RWPE2 (cell line): ENCODE results near the gene C9orf85.

Source experiments
- ATAC-seq: fragments of 200-7000 bp; cut with Tn5 transposase; 3 replicates; pipeline ENCODE4 v1.9.1; 2021; ENCODE audit warnings: low read depth
- DNase-seq: peaks from one replicate; pipeline ENCODE4 v3.0.0-alpha.2; 2020; ENCODE audit warnings: low spot score
- H3K27ac ChIP-seq: fragments of 450-650 bp; 2 replicates; pipeline ENCODE4 v1.5.1; 2017; ENCODE audit warnings: mild to moderate bottlenecking; ENCODE audit not compliant: poor library complexity, severe bottlenecking
- H3K27me3 ChIP-seq: fragments of 250-450 bp; sonication (Bioruptor Pico); 2 replicates; pipeline ENCODE4 v1.5.1; 2021; ENCODE audit warnings: mild to moderate bottlenecking, moderate library complexity; ENCODE audit not compliant: insufficient read depth, poor library complexity, severe bottlenecking
- H3K36me3 ChIP-seq: fragments of 250-450 bp; sonication (Bioruptor Pico); 2 replicates; pipeline ENCODE4 v1.5.1; 2020; ENCODE audit warnings: low read depth, mild to moderate bottlenecking, moderate library complexity
- H3K4me1 ChIP-seq: fragments of 250-450 bp; sonication (Bioruptor Pico); 2 replicates; pipeline ENCODE4 v1.5.1; 2021; ENCODE audit warnings: mild to moderate bottlenecking, moderate library complexity; ENCODE audit not compliant: insufficient read depth, poor library complexity, severe bottlenecking
- H3K4me3 ChIP-seq: fragments of 250-450 bp; sonication (Bioruptor Pico); 2 replicates; pipeline ENCODE4 v1.5.1; 2021; ENCODE audit warnings: mild to moderate bottlenecking, moderate library complexity; ENCODE audit not compliant: severe bottlenecking
- H3K9me3 ChIP-seq: fragments of 250-450 bp; sonication (Bioruptor Pico); 2 replicates; pipeline ENCODE4 v1.5.1; 2021; ENCODE audit warnings: mild to moderate bottlenecking, moderate library complexity; ENCODE audit not compliant: severe bottlenecking
- TF ChIP-seq, protein P1 (sequence below): fragments of 450-650 bp; IDR thresholded peaks from one replicate; pipeline ENCODE4 v1.5.1; 2017; ENCODE audit warnings: mild to moderate bottlenecking, moderate library complexity; ENCODE audit not compliant: poor library complexity, severe bottlenecking

The C9orf85 gene

DNA sequence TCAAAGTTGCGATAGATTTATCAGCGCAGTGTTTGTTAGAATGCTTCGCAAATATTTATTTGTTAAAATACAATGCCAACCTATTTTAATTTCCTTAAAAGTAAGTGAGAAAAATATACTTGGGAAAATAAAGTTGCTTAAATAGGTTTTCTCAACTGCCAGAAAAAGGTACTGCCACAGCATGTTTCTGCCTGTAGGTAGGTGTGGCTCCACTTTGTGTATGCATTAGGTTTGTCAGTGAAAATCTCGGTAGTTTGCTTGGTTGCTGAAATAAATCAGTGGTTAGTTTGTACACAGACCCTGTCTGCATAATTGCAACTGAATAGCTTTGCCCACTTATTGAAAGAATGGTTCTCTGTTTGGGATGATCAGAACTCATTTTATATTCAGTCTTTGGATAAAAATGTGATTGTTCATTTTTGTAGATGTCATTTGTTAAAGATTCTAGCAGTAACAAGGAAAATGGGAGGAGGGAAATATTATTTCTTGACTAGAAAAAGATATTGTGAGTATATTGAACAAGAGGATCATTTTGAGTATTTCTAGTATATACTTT, 25.7 kb downstream of the C9orf85 start:
- Histone ChIP-seq H3K4me3 (no peak overlapping the region), H3K9me3 (no peaks in the 10 kb centered on the region), H3K27ac (peak overlapping the region; percentile 51), H3K36me3 (no peaks in the 10 kb centered on the region), H3K27me3 (no peaks in the 10 kb centered on the region), H3K4me1 (peaks cover 36% of the 10 kb centered on the region)
- TF ChIP-seq, protein P1, sequence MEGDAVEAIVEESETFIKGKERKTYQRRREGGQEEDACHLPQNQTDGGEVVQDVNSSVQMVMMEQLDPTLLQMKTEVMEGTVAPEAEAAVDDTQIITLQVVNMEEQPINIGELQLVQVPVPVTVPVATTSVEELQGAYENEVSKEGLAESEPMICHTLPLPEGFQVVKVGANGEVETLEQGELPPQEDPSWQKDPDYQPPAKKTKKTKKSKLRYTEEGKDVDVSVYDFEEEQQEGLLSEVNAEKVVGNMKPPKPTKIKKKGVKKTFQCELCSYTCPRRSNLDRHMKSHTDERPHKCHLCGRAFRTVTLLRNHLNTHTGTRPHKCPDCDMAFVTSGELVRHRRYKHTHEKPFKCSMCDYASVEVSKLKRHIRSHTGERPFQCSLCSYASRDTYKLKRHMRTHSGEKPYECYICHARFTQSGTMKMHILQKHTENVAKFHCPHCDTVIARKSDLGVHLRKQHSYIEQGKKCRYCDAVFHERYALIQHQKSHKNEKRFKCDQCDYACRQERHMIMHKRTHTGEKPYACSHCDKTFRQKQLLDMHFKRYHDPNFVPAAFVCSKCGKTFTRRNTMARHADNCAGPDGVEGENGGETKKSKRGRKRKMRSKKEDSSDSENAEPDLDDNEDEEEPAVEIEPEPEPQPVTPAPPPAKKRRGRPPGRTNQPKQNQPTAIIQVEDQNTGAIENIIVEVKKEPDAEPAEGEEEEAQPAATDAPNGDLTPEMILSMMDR = no peak
- ATAC-seq (peak; percentile 64), DNase-seq (no peak)

DNA sequence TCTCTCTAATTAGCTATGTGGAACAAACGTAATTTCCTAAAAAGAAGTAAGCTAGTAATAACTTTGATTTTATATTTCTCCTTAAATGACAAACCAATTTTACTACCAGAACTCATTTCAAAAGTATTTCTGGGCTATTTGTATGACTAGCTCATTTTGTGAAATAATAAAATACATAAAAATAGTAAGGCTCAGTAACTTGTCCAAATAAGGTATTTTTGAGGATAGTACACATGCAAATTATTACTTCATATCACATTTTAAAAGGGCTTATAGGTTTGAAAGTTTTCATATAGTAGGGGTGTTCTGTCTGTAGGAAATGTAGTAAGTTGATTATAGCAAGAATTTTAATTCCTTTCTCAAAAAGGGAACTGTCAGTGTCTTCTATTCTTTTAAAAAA, 26.5 kb downstream of the C9orf85 start:
- Histone ChIP-seq H3K27ac (no peak overlapping the region), H3K4me3 (no peak overlapping the region), H3K4me1 (peaks cover 39% of the 10 kb centered on the region), H3K27me3 (no peaks in the 10 kb centered on the region), H3K36me3 (no peaks in the 10 kb centered on the region), H3K9me3 (no peaks in the 10 kb centered on the region)
- DNase-seq (no peak), ATAC-seq (no peak)
- TF ChIP-seq, protein P1 = no peak

DNA sequence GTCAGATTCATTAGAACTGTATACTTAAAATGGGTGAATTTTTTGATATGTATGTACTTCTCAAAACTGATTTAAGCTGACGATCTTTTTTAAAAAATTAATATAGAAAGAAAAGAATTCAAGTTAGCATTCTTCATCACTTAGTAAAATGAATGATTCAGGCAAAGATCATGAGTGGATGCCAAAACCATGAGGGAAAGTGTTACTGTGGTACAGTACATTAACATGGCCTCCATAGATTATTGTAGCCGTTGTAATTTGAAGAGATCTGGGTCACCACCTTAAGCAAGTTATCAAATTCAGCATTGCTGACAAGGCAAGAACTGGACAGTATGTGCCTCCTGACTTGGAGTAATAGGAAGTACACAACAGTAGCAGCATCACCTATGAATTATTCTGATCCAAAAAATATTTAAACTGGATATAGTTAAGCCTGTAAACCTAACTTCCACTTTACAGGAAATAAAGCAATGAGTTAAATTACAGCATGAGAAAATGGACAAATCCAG, 29.7 kb downstream of the C9orf85 start:
- H3K36me3 ChIP-seq = no peaks in the 10 kb centered on the region
- H3K9me3 ChIP-seq = no peaks in the 10 kb centered on the region
- TF ChIP-seq, protein P1 = no peak
- H3K4me1 ChIP-seq = peaks cover 64% of the 10 kb centered on the region
- H3K27me3 ChIP-seq = no peaks in the 10 kb centered on the region
- ATAC-seq (peak; percentile 16; the same call in 1 of the 3 replicates), DNase-seq (no peak)
- H3K27ac ChIP-seq = peak overlapping the region; percentile 83
- no peak overlapping the region for H3K4me3 ChIP-seq

DNA sequence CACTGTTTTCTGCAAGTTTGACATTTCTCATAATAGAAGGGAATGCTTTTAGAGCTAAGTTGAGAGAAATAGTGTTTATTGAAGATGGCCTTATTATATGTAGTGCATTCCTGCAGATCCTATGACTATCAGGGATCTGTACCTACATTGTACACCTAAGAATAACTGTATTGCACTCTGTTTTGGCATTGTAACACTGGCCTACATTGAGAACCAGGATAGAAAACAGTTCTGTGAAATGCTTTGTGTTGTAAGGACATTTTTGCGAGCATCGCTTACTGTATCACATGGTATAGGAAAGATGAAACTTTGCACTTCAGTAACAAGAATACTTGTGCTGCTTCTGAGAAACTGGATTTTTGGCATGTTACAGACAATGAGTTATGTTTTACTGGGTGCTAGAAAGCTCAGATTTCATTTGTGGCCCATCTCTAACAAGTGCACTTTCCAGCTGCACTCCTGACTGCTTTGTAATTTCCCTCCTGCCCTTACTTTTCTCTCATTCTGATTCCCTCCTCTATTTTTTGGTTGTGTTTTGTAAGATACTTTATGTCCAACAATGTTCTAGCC, 30.6 kb downstream of the C9orf85 start:
- TF ChIP-seq, protein P1 = no peak
- Histone ChIP-seq H3K4me3 (no peak overlapping the region), H3K9me3 (no peaks in the 10 kb centered on the region), H3K27me3 (no peaks in the 10 kb centered on the region), H3K27ac (peak overlapping the region; percentile 83), H3K4me1 (peaks cover 62% of the 10 kb centered on the region), H3K36me3 (peaks cover 3% of the 10 kb centered on the region; the same call in 1 of the 2 replicates)
- ATAC-seq (peak; percentile 24; the same call in 1 of the 3 replicates), DNase-seq (no peak)
